Umbilical cord (tissue), 2 donors: ENCODE data around the gene USF2. TPM values are rescaled to one million over a fixed set of nuclear protein-coding genes. Genes with fewer than 3 reads are reported as not detected.
"Not testable (repeated sequence)": the region's sequence is repeated elsewhere in the genome, so short reads cannot be mapped to it uniquely, and the experiment has no call there.

Experiments used
- DNase-seq: peaks from one replicate; pipeline ENCODE4 v3.0.0-alpha.2; 2015; ENCODE audit warnings: low spot score
- total RNA-seq: library from RNA; depleted of rRNA; stranded (reverse); fragments of >200 nt; gene quantifications from one replicate; pipeline ENCODE4 v1.2.3, GENCODE V29; 2014; ENCODE audit warnings: low replicate concordance; ENCODE audit not compliant: insufficient read depth

USF2 gene
- total RNA-seq, 1 donor from 2014 or later: 40.2 TPM

- no peak for DNase-seq
These were observed 15.7 kb downstream of the USF2 start for GRCh38 chr19:35284153-35285094.

- no peak for DNase-seq
These were observed 16.3 kb downstream of the USF2 start for GRCh38 chr19:35285095-35285449.

- not testable (repeated sequence) for DNase-seq
These were observed 16.7 kb downstream of the USF2 start for GRCh38 chr19:35285465-35285864.

- DNase-seq: not testable (repeated sequence)
These were observed 17.3 kb downstream of the USF2 start for GRCh38 chr19:35286101-35286500.

DNA sequence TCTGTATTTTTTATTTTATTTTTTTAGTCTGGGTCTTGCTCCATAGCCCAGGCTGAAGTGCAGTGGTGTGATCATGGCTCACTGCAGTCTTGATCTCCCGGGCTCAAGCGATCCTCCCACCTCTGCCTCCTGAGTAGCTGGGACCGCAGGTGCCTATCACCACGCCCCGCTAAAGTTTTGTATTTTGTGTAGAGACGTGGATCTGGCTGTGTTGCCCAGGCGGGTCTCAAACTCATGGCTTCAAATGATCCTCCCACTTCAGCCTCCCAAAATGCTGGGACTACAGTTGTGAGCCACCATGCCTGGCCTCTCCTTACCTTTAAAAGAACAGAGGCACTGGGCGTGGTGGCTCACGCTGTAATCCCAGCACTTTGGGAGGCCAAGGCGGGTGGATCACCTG, 19.0 kb downstream of the USF2 start:
- DNase-seq: no peak

DNA sequence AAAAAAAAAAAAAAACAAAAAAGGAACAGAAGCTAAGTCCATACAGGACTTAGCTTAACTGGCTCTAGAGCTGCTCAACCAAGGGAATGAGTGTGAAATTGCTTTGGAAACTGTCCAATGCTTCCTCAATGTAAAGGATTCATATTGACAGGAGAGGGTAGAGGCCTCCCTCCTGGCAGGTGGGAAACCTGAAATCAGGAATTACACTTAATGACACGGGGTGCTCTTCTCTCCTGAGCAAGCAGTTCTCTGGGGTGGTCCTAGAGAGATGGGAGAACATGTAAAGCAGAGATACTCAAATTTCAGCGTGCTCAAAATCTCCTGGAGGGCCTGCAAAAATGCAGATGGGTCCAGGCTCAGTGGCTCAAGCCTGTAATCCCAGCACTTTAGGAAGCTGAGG, 19.6 kb downstream of the USF2 start:
- DNase-seq: no peak

DNA sequence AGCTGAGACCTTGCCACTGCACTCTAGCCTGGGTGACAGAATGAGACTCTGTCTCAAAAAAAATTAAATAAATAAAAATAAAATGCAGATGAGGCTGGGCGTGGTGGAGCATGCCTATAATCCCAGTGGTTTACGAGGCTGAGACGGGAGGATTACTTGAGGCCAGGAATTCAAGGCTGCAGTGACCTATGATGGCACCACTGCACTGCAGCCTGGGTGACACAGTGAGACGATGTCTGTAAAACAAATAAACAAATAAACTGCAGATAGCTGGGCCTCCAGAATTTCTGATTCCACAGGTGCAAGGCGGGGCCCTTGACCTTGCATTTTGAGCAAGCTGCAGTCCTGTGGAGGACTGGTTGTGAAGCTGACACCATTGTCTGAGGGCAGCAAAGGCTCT, 20.1 kb downstream of the USF2 start:
- DNase-seq: no peak

GRCh38 chr19:35290381-35291127, 21.8 kb downstream of the USF2 start:
- DNase-seq: no peak

- no peak for DNase-seq
These were observed 22.5 kb downstream of the USF2 start for GRCh38 chr19:35291259-35291658.

GRCh38 chr19:35291916-35292315, 23.2 kb downstream of the USF2 start, which contains the start of gene MAG:
TSS of gene MAG (plus strand) at chr19:35292161. CDS start at chr19:35295409, 3,248 bp downstream.
- DNase-seq: no peak

DNA sequence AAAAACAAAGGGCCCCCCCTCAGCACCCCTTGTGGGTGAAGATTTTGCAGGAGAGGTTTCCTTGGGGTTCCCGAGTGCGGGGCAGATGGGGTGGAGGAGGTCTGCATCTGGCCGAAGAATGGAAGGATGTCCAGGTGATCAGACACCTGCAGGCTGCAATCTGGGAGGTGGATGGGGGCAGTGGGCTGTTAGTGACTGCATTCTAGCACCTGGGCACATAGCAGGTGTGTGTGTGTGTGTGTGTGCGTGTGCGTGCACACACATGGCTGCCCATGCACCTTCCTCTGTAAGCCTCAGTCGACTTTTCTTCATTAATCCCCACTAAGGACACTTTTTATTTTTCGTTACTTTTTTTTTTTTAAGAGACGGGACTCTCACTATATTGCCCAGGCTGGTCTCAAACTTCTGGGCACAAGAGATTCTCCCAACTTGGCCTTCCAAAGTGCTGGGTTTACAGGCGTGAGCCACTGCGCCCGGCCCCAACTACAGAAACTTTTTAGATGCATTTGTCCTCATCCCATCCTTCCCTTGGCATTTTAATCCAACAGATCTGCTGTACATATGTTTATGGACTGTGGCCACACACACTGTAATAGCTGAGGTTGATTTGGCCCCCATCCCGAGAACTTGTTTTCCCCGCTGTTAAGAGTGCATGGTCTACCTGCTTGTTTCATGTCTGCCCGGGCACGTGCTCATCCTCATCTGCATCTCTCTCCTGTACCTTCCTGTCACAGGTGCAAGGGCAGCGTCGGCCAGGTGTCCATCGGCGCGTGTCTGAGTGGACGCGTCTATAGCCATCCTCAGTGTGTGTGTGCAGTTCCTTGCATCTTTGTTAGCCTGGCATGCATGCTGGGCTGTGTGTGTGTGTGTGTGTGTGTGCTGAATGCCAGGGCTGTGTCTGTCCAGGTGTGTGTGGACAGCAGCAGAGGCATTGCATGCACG, 23.9 kb downstream of the USF2 start:
- DNase-seq: no peak

DNA sequence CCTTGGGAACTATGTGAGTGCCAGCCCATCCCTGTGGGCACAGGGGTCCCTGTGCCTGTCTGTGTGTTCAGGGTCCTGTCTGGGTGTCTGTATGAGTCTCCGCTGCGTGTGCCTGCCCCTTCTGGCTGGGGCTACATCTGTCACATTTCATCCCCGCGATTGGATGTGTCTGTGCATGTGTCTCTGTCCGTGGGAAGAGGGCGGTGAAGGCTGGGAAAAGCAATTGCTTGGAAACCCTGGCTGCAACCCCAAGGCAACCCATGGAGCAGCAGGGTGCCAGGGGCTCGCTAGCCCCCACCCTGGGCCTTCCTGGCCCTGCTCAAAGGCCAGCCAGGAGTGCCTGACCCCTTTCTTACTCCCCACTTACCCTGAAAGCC, 24.6 kb downstream of the USF2 start:
- no peak for DNase-seq

- DNase-seq: no peak
These were observed 25.0 kb downstream of the USF2 start for GRCh38 chr19:35293808-35294207.

GRCh38 chr19:35294328-35294727, 25.6 kb downstream of the USF2 start:
- no peak for DNase-seq

- DNase-seq: no peak
These were observed 26.4 kb downstream of the USF2 start for GRCh38 chr19:35294859-35295791.

DNA sequence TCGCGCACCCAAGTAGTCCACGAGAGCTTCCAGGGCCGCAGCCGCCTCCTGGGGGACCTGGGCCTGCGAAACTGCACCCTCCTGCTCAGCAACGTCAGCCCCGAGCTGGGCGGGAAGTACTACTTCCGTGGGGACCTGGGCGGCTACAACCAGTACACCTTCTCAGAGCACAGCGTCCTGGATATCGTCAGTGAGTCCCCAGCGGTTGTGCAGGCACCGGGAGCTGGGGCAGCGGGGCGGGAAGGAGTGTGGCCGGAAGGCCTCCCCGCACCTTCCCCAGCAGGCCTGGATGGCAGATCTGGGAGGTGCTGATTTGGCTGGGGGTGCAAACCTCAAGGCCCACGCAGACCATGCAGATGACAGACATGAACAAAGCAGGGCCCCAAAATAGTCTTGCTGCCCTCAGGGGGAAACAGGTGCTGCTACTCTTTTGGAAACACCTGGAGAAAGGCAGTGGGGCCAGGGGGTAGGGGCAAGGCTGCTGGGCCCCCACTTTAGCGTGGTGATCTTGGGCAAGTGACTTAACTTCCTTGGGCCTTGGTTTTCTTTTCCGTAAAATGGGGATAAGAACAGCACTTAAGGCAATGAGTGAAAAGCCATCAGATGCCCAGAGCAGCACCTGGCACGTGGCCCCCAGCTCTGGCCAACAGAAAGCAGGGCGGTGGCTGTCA, 27.2 kb downstream of the USF2 start:
- DNase-seq: no peak

DNA sequence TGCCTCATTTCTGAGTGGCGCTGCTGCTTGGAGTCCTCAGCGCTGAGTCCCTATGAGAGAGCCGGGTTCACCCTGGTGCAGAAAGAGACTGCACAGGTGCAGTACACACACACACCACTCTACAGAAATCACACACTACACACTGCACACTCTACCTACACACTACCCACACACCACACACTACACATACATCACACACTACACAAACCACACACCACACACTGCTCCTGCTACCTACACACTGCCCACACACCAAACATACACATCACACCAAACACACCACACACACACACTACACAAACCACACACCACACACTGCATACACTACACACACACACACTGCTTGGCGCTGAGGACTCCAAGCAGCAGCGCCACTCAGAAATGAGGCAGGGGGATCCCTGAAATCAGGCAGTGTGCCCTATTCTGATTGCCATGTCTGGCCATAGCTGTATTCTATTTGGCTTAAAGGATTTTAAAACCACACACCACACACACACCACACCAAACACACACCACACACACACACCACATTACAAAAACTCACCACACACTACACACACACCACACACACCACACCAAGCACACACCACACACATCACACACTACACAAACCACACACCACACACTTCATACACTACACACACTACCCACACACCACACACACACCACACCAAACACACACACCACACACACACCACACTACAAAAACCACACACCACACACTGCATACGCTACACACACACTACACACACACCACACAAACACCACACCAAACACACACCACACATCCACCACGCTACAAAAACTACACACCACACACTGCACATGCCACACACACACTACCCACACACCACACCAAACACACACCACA, 28.1 kb downstream of the USF2 start:
- DNase-seq: no peak

- DNase-seq: no peak
These were observed 28.7 kb downstream of the USF2 start for GRCh38 chr19:35297515-35297848.

DNA sequence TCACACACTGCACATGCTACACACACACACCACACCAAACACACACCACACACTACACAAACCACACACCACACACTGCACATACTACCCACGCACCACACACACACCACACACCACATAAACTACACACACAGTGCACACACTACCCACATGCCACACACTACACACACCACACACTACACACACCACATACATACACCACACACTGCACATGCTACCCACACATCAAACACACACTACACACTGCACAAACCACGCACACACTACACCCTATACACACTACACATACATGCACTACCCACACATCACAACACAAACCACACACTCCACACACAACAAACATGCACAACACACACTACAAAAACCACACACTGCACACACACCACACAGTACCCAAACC, 29.2 kb downstream of the USF2 start:
- no peak for DNase-seq
